ENCODE measurements around the gene CAPN2.
"Not testable (repeated sequence)": the region's sequence is repeated elsewhere in the genome, so short reads cannot be mapped to it uniquely, and the experiment has no call there.

CAPN2 gene

GRCh38 chr1:223794136-223794880 is 82.0 kb downstream of the CAPN2 start:
- DNase-seq: no peak

GRCh38 chr1:223796210-223796609 is 83.9 kb downstream of the CAPN2 start:
- DNase-seq: no peak

DNA sequence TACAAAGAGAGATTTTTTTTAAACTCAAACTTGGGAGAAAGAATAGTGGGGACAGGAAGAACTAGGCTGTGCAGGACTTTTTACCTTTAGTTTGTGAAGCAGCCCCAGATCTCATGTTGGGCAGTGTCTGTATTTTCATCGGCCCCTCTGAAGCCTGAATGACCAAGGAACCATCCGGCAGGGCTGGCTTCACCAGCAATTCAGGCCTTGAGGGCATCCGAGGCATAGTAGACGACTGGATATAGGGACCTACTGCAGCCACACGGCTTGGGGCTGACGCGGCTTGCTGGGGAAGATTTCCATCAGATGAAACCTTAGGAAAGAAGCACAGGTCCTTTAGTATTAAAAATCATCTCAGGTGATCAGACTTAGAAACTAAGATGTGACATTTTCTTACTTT is 89.7 kb downstream of the CAPN2 start:
- DNase-seq: no peak

GRCh38 chr1:223802602-223803001 is 90.3 kb downstream of the CAPN2 start:
- DNase-seq: no peak

GRCh38 chr1:223803211-223803610 is 90.9 kb downstream of the CAPN2 start:
- no peak for DNase-seq

DNA sequence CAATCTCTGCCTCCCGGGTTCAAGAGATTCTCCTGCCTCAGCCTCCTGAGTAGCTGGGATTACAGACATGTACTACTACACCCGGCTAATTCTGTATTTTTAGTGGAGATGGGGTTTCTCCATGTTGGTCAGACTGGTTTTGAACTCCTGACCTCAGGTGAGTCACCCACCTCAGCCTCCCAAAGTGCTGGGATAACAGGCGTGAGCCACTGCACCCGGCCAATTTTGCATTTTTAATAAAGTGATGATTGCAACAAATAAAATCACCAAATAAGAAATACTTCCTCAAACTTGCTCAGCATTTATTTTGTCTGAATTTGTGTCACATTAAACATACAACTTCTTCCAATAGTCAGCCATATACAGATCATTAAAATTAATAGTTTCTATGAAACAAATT is 97.6 kb downstream of the CAPN2 start:
- not testable (repeated sequence) for DNase-seq

- DNase-seq: no peak
Observed at GRCh38 chr1:223810586-223810985, 98.2 kb downstream of the CAPN2 start.

GRCh38 chr1:223811634-223812101 is 99.3 kb downstream of the CAPN2 start:
- no peak for DNase-seq

- no peak for DNase-seq
Observed at GRCh38 chr1:223813645-223814044, 101.3 kb downstream of the CAPN2 start.

DNA sequence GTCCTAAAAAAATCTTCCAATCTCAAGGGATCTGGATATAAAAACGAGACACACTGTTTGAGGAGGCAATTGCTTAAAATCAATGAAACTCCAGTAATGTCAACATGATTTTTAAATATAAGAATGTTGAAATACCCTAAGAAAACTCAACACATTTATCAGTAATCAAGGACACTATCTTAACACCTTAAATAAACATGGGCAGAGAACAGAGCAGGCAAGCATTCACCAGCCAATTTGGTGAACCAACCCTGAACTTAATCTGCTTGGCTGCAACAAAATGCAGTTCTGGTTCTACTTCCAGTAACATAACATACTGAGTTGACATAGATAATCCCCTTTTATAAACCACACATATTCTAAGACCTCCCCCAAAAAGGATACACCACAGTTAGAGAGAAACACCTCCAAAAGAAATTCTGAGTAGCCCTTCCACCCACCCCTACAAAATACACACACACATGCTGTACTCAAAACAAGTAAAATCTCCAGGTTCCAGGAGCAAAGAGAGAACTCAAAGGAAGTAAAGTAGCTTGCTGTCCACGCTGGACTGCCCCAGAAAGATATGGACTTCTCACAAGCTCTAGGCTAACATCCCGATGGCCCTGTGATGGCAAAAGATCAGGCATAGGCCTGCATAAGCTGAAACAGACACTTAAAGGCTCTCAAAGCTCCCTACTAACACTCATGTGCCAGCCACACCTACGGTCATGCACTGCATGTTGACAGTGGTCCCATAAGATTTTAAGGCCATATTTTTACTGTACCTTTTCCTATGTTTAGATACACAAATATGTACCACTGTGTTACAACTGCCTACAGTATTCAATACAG is 102.9 kb downstream of the CAPN2 start:
- no peak for DNase-seq

DNA sequence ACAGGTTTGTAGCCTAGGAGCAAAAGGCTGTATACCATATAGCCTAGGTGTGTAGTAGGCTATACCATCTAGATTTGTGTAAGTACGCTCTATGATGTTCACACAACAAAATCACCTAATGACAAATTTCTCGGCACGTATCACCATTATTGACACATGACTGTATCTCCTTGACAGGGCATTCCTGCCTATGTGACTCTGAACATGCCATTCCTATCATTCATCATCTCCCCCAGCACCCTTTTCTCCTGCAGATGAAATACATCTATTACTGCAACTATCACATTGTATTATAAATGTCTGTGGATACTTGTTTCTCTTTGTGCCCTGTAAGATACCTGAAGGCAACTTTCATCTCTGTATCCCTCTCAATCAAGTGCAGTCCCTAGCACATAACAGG is 103.5 kb downstream of the CAPN2 start:
- DNase-seq: no peak

DNA sequence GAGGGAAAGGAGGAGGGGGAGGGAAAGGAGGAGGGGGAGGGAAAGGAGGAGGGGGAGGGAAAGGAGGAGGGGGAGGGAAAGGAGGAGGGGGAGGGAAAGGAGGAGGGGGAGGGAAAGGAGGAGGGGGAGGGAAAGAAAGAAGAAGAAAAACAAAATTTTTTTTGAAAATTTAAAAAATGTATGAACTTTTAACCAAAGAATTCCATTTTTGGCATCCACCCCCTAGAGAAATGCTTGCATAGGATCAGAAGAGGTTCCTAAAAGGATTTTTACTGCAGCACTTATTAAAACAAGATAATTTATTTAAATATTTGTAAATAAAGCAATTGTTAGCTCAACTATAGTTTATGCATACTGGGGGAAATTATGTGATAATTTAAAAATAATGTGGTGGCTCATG is 104.9 kb downstream of the CAPN2 start:
- DNase-seq: not testable (repeated sequence)

- DNase-seq: no peak
Observed at GRCh38 chr1:223819730-223820514, 107.6 kb downstream of the CAPN2 start.

GRCh38 chr1:223820515-223820858 is 108.1 kb downstream of the CAPN2 start:
- DNase-seq: no peak

- DNase-seq: no peak
Observed at GRCh38 chr1:223820971-223821370, 108.6 kb downstream of the CAPN2 start.

GRCh38 chr1:223824287-223824686 is 111.9 kb downstream of the CAPN2 start:
- no peak for DNase-seq

DNA sequence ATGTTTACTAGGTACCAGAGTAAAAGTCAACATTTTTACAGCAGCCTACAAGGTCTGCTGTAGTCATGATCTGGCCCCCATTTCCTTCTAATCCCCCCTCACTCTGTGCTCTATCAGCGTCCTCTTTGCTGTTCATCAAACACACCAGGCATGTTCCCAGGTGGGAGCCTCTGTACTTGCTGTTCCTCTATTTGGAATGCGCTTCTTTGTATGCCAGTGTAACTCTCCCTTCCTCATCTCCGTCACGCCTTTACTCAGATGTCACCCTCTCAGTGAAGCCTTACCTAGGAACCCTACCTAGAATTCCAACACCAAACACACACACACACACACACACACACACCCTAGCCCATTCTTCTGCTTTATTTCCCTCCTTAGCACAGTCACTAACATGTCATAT is 112.4 kb downstream of the CAPN2 start:
- DNase-seq: no peak

Data from activated CD8-positive, alpha-beta memory T cell treated with anti-CD3 and anti-CD28 coated beads for 24 hours (primary cell).